Thymus (tissue), 11 donors: ENCODE data around the gene SLC46A2. TPM values are rescaled to one million over a fixed set of nuclear protein-coding genes. Genes with fewer than 3 reads are reported as not detected.

Source experiments
- DNase-seq, 9 donors: peaks; one replicate each; pipeline ENCODE4 v3.0.0-alpha.2; 2013; ENCODE audit warnings: low spot score in 9 of 9, low read depth in 6 of 9, missing footprints in 1 of 9
- H3K27ac ChIP-seq, 2 donors: one replicate each; pipeline ENCODE4 v1.5.1; 2013; ENCODE audit warnings: control low read depth in 1 of 2, low read depth in 1 of 2, low read length in 1 of 2, mild to moderate bottlenecking in 1 of 2, moderate library complexity in 1 of 2
- H3K27me3 ChIP-seq, 2 donors: one replicate each; pipeline ENCODE4 v1.5.1; 2013; ENCODE audit warnings: low read length in 1 of 2; ENCODE audit not compliant: control insufficient read depth in 2 of 2, insufficient read depth in 1 of 2
- H3K36me3 ChIP-seq, 2 donors: one replicate each; pipeline ENCODE4 v1.5.1; 2013; ENCODE audit warnings: low read length in 1 of 2, mild to moderate bottlenecking in 1 of 2, moderate library complexity in 1 of 2; ENCODE audit not compliant: control insufficient read depth in 2 of 2, insufficient read depth in 2 of 2
- H3K4me1 ChIP-seq, 2 donors: one replicate each; pipeline ENCODE4 v1.5.1; 2013; ENCODE audit warnings: low read length in 2 of 2; ENCODE audit not compliant: control insufficient read depth in 2 of 2, insufficient read depth in 2 of 2
- H3K4me3 ChIP-seq, 2 donors: one replicate each; pipeline ENCODE4 v1.5.1; 2013; ENCODE audit warnings: low read length in 2 of 2, control low read depth in 1 of 2, mild to moderate bottlenecking in 1 of 2
- H3K9me3 ChIP-seq, 2 donors: one replicate each; pipeline ENCODE4 v1.5.1; 2013; ENCODE audit warnings: low read length in 1 of 2, mild to moderate bottlenecking in 1 of 2; ENCODE audit not compliant: control insufficient read depth in 2 of 2, insufficient read depth in 1 of 2
- WGBS: extraction: QIAGEN DNeasy Blood & Tissue Kit; methylation state at CpG from one replicate; pipeline ENCODE4 v1.1.7; 2013; 5-methylcytosine and 5-hydroxymethylcytosine counted together
- polyA plus RNA-seq: library from polyadenylated mRNA; stranded (reverse); fragments of 200-250 nt; gene quantifications from one replicate; pipeline ENCODE4 v1.2.3, GENCODE V29; 2013
- total RNA-seq: library from RNA; stranded (reverse); fragments of 120-200 nt; gene quantifications from one replicate; pipeline ENCODE4 v1.2.4, GENCODE V29; 2013
- donor health status: healthy.

SLC46A2 gene
- total and polyA plus RNA-seq, 2 donors, result 0.98 to 24.6 TPM

DNA sequence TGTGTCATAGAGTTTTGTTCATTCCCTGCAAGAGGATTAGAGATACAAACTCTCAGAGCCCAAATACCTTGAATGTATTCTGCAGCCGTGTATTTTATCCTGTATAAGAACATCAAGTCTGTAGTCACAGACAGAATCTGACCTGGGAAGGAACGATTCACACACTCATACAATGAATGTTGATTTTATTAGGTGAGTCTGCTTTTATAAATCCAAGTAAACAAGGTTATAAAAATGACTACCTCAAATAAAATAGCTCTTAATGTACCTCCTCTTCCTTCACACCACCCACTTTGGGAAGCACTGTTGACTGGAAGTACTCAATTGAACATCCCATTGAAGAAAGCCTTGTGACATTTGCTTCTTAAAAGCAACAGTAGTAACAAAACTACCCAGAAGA lies 11.9 kb downstream of the SLC46A2 start:
- Histone ChIP-seq H3K4me3 (no peak overlapping the region), H3K4me1 (no peaks in the 10 kb centered on the region), H3K9me3 (no peaks in the 10 kb centered on the region), H3K36me3 (peaks cover 0 to 2% of the 10 kb centered on the region in 2 donors), H3K27me3 (no peaks in the 10 kb centered on the region), H3K27ac (no peak overlapping the region)
- no peak for DNase-seq
- WGBS, result 98% methylated on average over 2 of the region's 2 CpGs

GRCh38 chr9:112873773-112874405 lies 16.8 kb downstream of the SLC46A2 start:
- DNase-seq, result no peak
- Histone ChIP-seq H3K9me3 (no peaks in the 10 kb centered on the region), H3K27ac (no peak overlapping the region), H3K36me3 (no peaks in the 10 kb centered on the region), H3K4me3 (no peak overlapping the region), H3K4me1 (peaks cover 0 to 8% of the 10 kb centered on the region in 2 donors), H3K27me3 (no peaks in the 10 kb centered on the region)
- whole genome bisulfite sequencing, result 99% methylated on average over 4 of the region's 4 CpGs

- no peaks in the 10 kb centered on the region for H3K36me3 ChIP-seq
- no peak for DNase-seq
- no peaks in the 10 kb centered on the region for H3K9me3 ChIP-seq
- peaks cover 0 to 11% of the 10 kb centered on the region in 2 donors for H3K4me1 ChIP-seq
- no peaks in the 10 kb centered on the region for H3K27me3 ChIP-seq
- no peak overlapping the region for H3K27ac ChIP-seq
- WGBS, result 70% methylated on average over 4 of the region's 4 CpGs
- no peak overlapping the region for H3K4me3 ChIP-seq
Measured at GRCh38 chr9:112872019-112872418, 18.7 kb downstream of the SLC46A2 start.

- Histone ChIP-seq H3K27me3 (no peaks in the 10 kb centered on the region), H3K9me3 (no peaks in the 10 kb centered on the region), H3K4me3 (no peak overlapping the region), H3K27ac (peak overlapping the region in 1 of 2 donors; percentile 65), H3K4me1 (peaks cover 0 to 11% of the 10 kb centered on the region in 2 donors), H3K36me3 (no peaks in the 10 kb centered on the region)
- no peak for DNase-seq
- WGBS, result 98% methylated on average over 6 of the region's 6 CpGs
Measured at GRCh38 chr9:112870556-112870955, 20.1 kb downstream of the SLC46A2 start.

DNA sequence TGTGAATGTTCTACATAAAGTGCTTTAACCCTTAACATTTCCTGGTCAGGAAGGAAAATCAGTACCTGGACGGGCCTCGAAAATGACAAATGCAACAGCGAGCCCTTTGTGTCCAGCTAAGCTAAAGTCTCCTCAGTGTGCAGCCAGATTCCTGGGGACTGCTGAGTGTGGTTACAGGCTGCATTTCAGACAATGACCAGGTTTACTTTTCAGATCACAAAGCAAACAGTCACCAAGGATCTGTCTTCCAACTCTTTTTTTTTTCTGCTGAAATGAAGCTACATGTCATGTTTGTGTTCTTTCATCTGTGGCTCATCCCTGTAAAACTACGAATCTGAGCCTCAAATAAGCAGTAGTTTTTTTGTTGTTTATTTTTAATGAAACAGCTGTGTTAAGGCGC lies 20.8 kb downstream of the SLC46A2 start:
- Histone ChIP-seq H3K9me3 (no peaks in the 10 kb centered on the region), H3K27ac (peak overlapping the region in 1 of 2 donors; percentile 65), H3K4me1 (peaks cover 0 to 11% of the 10 kb centered on the region in 2 donors), H3K27me3 (no peaks in the 10 kb centered on the region), H3K4me3 (no peak overlapping the region), H3K36me3 (no peaks in the 10 kb centered on the region)
- WGBS, result 96% methylated on average over 5 of the region's 5 CpGs
- DNase-seq, result no peak

DNA sequence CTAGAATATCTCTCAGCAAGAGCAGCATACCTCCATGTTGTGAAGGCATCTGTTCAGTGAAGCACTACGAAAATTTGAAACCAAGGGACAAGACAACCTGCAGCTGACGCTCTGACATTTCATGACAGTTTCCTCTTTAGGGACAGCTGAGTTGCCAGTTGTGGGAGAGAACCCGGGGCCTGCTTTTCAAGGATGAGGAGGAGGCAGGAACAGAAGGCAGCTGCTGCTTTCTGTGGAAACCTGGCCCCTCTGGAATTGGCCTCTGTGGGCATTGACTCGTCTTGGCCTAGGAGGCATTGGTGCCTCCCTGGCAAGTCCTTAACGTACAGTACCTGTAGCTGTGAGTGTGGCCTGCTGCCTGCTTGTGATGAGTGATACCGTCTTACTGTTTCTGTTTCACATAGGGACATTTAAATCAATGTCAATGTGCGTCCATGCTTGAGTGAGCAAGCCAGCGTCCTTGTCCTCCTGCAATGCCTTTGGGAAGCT lies 21.6 kb downstream of the SLC46A2 start:
- no peaks in the 10 kb centered on the region for H3K27me3 ChIP-seq
- H3K4me3 ChIP-seq, result no peak overlapping the region
- H3K36me3 ChIP-seq, result peaks cover 0 to 2% of the 10 kb centered on the region in 2 donors
- peak overlapping the region in 1 of 2 donors; percentile 50 for H3K27ac ChIP-seq
- WGBS, result 86% methylated on average over 8 of the region's 8 CpGs
- no peaks in the 10 kb centered on the region for H3K9me3 ChIP-seq
- no peak for DNase-seq
- H3K4me1 ChIP-seq, result peaks cover 0 to 15% of the 10 kb centered on the region in 2 donors

DNA sequence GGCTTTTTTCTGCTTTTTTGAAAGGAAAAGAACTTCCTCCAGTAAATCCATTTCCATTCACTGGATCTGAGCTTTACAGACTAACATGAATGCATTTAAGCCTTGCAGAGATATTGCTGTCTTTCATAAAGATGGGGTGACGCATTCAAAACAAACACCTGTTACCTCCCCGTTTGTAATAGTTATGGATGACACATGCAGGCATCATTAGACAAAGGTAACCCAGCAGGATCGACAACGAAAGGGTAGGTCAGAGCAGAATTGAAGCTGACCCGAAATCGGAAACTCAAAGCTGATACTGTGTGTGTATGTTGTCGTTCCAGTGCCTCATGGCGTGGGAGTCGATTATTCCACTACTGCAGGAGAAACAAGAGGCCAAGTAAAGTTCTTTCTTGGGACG lies 22.2 kb downstream of the SLC46A2 start:
- H3K9me3 ChIP-seq, result no peaks in the 10 kb centered on the region
- peaks cover 0 to 2% of the 10 kb centered on the region in 2 donors for H3K36me3 ChIP-seq
- H3K27me3 ChIP-seq, result no peaks in the 10 kb centered on the region
- WGBS, result 93% methylated on average over 10 of the region's 10 CpGs
- peak overlapping the region in 1 of 2 donors; percentile 50 for H3K27ac ChIP-seq
- DNase-seq, result no peak
- no peak overlapping the region for H3K4me3 ChIP-seq
- peaks cover 0 to 19% of the 10 kb centered on the region in 2 donors for H3K4me1 ChIP-seq

GRCh38 chr9:112867275-112867991 lies 23.2 kb downstream of the SLC46A2 start:
- DNase-seq, result peak in 2 of 9 donors; percentile 13 to 23
- Histone ChIP-seq H3K4me3 (no peak overlapping the region), H3K9me3 (no peaks in the 10 kb centered on the region), H3K4me1 (peaks cover 3 to 25% of the 10 kb centered on the region in 2 donors), H3K27me3 (no peaks in the 10 kb centered on the region), H3K27ac (peak overlapping the region in 1 of 2 donors; percentile 50), H3K36me3 (peaks cover 0 to 2% of the 10 kb centered on the region in 2 donors)
- 78% methylated on average over 3 of the region's 3 CpGs for WGBS

- Histone ChIP-seq H3K9me3 (no peaks in the 10 kb centered on the region), H3K4me1 (peaks cover 5 to 29% of the 10 kb centered on the region in 2 donors), H3K27me3 (no peaks in the 10 kb centered on the region), H3K27ac (peak overlapping the region in 1 of 2 donors; percentile 12), H3K36me3 (peaks cover 0 to 2% of the 10 kb centered on the region in 2 donors), H3K4me3 (no peak overlapping the region)
- WGBS, result 97% methylated on average over 1 of the region's 1 CpG
- no peak for DNase-seq
Measured at GRCh38 chr9:112866662-112867274, 23.9 kb downstream of the SLC46A2 start.
